Upper lobe of left lung (tissue), 6 donors: ENCODE measurements around the gene CHAC1. TPM values are rescaled to one million over a fixed set of nuclear protein-coding genes. Genes with fewer than 3 reads are reported as not detected.

Source experiments
- ATAC-seq, 2 donors: fragments of 200-7000 bp; cut with Tn5 transposase; one replicate each; pipeline ENCODE4 v1.9.1; 2022; ENCODE audit warnings: mild to moderate bottlenecking in 2 of 2, moderate library complexity in 2 of 2; ENCODE audit not compliant: low FRiP score in 2 of 2
- DNase-seq, 2 donors: peaks; one replicate each; pipeline ENCODE4 v3.0.0-alpha.2; 2019 to 2020
- H3K27ac ChIP-seq, 4 donors: fragments of 200-600 bp; sonication (generic); one replicate each; pipeline ENCODE4 v1.5.1; 2016 to 2019
- H3K27me3 ChIP-seq, 4 donors: fragments of 200-600 bp; sonication (generic); one replicate each; pipeline ENCODE4 v1.5.1; 2017 to 2019
- H3K36me3 ChIP-seq, 4 donors: fragments of 200-600 bp; sonication (generic); one replicate each; pipeline ENCODE4 v1.5.1; 2016 to 2019
- H3K4me1 ChIP-seq, 4 donors: fragments of 200-600 bp; sonication (generic); one replicate each; pipeline ENCODE4 v1.5.1; 2018 to 2019
- H3K4me3 ChIP-seq, 4 donors: fragments of 200-600 bp; sonication (generic); one replicate each; pipeline ENCODE4 v1.5.1; 2017 to 2019; ENCODE audit warnings: mild to moderate bottlenecking in 2 of 4, moderate library complexity in 1 of 4
- H3K9me3 ChIP-seq, 4 donors: fragments of 200-600 bp; sonication (generic); one replicate each; pipeline ENCODE4 v1.5.1; 2018 to 2019
- EP300 ChIP-seq, 4 donors: sonication (generic); formaldehyde crosslinking; IDR thresholded peaks; one replicate each; pipeline ENCODE4 v1.5.1; 2017; ENCODE audit warnings: antibody characterized with exemption in 4 of 4, control low read depth in 2 of 4
- POLR2A ChIP-seq, 4 donors: fragments of 450-650 bp; IDR thresholded peaks; one replicate each; pipeline ENCODE4 v1.5.1; 2016 to 2017; ENCODE audit warnings: antibody characterized with exemption in 4 of 4, mild to moderate bottlenecking in 2 of 4
- POLR2AphosphoS5 ChIP-seq, 2 donors: sonication (generic); formaldehyde crosslinking; IDR thresholded peaks; one replicate each; pipeline ENCODE4 v1.5.1; 2017; ENCODE audit warnings: antibody characterized with exemption in 2 of 2
- WGBS, 2 donors: methylation state at CpG; one replicate each; pipeline ENCODE4 v1.1.5; 2017 to 2018; 5-methylcytosine and 5-hydroxymethylcytosine counted together
- total RNA-seq, 6 donors: library from RNA; depleted of rRNA in 4 of 6; stranded (reverse); fragments of >200 nt in 4 of 6; gene quantifications; one replicate each; pipeline versions ENCODE4 v1.1.0 to v1.2.1, GENCODE V29; 2016 to 2021
- TF ChIP-seq, protein P1 (sequence below), 6 experiments: fragments of 450-650 bp in 4 of 6; fragments of 200-600 bp in 2 of 6; sonication (generic) in 2 of 6; IDR thresholded peaks; one replicate each; pipeline ENCODE4 v1.5.1; 2016 to 2019; ENCODE audit warnings: antibody characterized with exemption in 6 of 6
- donor health status: DM: no; HTN: no; CAD: no; lungs with moderate emphysema.
- donor health status: DM: no; HTN: yes; CAD: no; lungs with severe emphysema.

Gene CHAC1
- total RNA-seq, 6 donors from 2014 or later, result 2.6 to 11.1 (median 3.4) TPM

- ATAC-seq (no peak), DNase-seq (no peak)
- Histone ChIP-seq H3K4me3 (no peak overlapping the region), H3K36me3 (peaks cover 51 to 94% (median 73%) of the 10 kb centered on the region in 4 donors), H3K27ac (no peak overlapping the region), H3K9me3 (no peaks in the 10 kb centered on the region), H3K27me3 (no peaks in the 10 kb centered on the region), H3K4me1 (peaks cover 0 to 20% (median 10%) of the 10 kb centered on the region in 4 donors)
- TF ChIP-seq EP300 (IDR thresholded peaks at IDR 0.05) (no peak), POLR2AphosphoS5 (IDR thresholded peaks at IDR 0.05) (no peak), POLR2A (IDR thresholded peaks at IDR 0.05) (no peak)
- TF ChIP-seq, protein P1, sequence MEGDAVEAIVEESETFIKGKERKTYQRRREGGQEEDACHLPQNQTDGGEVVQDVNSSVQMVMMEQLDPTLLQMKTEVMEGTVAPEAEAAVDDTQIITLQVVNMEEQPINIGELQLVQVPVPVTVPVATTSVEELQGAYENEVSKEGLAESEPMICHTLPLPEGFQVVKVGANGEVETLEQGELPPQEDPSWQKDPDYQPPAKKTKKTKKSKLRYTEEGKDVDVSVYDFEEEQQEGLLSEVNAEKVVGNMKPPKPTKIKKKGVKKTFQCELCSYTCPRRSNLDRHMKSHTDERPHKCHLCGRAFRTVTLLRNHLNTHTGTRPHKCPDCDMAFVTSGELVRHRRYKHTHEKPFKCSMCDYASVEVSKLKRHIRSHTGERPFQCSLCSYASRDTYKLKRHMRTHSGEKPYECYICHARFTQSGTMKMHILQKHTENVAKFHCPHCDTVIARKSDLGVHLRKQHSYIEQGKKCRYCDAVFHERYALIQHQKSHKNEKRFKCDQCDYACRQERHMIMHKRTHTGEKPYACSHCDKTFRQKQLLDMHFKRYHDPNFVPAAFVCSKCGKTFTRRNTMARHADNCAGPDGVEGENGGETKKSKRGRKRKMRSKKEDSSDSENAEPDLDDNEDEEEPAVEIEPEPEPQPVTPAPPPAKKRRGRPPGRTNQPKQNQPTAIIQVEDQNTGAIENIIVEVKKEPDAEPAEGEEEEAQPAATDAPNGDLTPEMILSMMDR (IDR thresholded peaks at IDR 0.05), result no peak
- 92 to 98% methylated on average over 5 of the region's 5 CpGs for WGBS, 2 donors
Observed at GRCh38 chr15:40984406-40984805, 31.1 kb downstream of the CHAC1 start.

DNA sequence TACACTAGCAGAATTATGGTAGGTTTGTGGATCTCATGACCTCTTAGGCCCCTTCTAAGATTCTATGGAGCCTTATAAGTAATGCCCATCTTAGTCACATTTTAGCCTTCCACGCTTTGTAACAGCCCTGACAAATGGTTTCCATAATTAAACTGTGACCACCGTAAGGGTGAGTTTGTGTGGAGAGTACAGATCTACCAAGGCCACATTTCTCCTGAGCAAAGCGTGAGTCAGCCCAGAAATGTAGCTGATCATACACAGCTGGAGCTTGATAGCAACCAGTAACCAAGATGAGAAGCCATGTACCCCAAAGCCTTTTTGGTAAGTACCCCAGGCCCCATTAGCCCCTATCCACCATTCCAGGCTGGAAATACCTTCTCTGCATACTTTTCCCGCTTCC lies 31.7 kb downstream of the CHAC1 start:
- 95 to 96% methylated on average over 4 of the region's 4 CpGs for WGBS, 2 donors
- Histone ChIP-seq H3K36me3 (peaks cover 50 to 88% (median 67%) of the 10 kb centered on the region in 4 donors), H3K27me3 (no peaks in the 10 kb centered on the region), H3K4me3 (no peak overlapping the region), H3K27ac (no peak overlapping the region), H3K9me3 (no peaks in the 10 kb centered on the region), H3K4me1 (peaks cover 0 to 20% (median 10%) of the 10 kb centered on the region in 4 donors)
- DNase-seq (no peak), ATAC-seq (no peak)
- TF ChIP-seq POLR2A (IDR thresholded peaks at IDR 0.05), result no peak
- TF ChIP-seq, protein P1 (IDR thresholded peaks at IDR 0.05), result no peak

GRCh38 chr15:40985541-40986330 lies 32.5 kb downstream of the CHAC1 start:
- H3K27me3 ChIP-seq, result no peaks in the 10 kb centered on the region
- H3K27ac ChIP-seq, result no peak overlapping the region
- no peaks in the 10 kb centered on the region for H3K9me3 ChIP-seq
- DNase-seq (no peak), ATAC-seq (no peak)
- peaks cover 49 to 88% (median 62%) of the 10 kb centered on the region in 4 donors for H3K36me3 ChIP-seq
- no peak overlapping the region for H3K4me3 ChIP-seq
- WGBS, 2 donors, result 96 to 98% methylated on average over 6 of the region's 6 CpGs
- TF ChIP-seq, protein P1 (IDR thresholded peaks at IDR 0.05), result no peak
- TF ChIP-seq EP300 (IDR thresholded peaks at IDR 0.05), result no peak
- TF ChIP-seq POLR2AphosphoS5 (IDR thresholded peaks at IDR 0.05), result no peak
- no peak for TF ChIP-seq POLR2A (IDR thresholded peaks at IDR 0.05)
- H3K4me1 ChIP-seq, result peaks cover 0 to 20% (median 10%) of the 10 kb centered on the region in 4 donors

GRCh38 chr15:40986820-40987219 lies 33.5 kb downstream of the CHAC1 start:
- DNase-seq (no peak), ATAC-seq (no peak)
- no peak for TF ChIP-seq EP300 (IDR thresholded peaks at IDR 0.05)
- TF ChIP-seq POLR2AphosphoS5 (IDR thresholded peaks at IDR 0.05), result no peak
- TF ChIP-seq POLR2A (IDR thresholded peaks at IDR 0.05), result no peak
- TF ChIP-seq, protein P1 (IDR thresholded peaks at IDR 0.05), result no peak
- Histone ChIP-seq H3K4me3 (no peak overlapping the region), H3K27ac (no peak overlapping the region), H3K9me3 (no peaks in the 10 kb centered on the region), H3K27me3 (no peaks in the 10 kb centered on the region), H3K4me1 (peaks cover 0 to 18% (median 6%) of the 10 kb centered on the region in 4 donors), H3K36me3 (peaks cover 45 to 84% (median 60%) of the 10 kb centered on the region in 4 donors)
- WGBS, 2 donors, result 93 to 94% methylated on average over 7 of the region's 7 CpGs
